ENCODE measurements around the gene HIVEP3. TPM values are rescaled to one million over a fixed set of nuclear protein-coding genes. Genes with fewer than 3 reads are reported as not detected.

Gene HIVEP3
- total and polyA plus RNA-seq, 2 of the 13 experiments (the other 11 are each of a cell fraction or from before 2014, with no cell fraction given) = 0.05 TPM; not detected in 1

GRCh38 chr1:41473738-41474362 is 444.9 kb downstream of the HIVEP3 start:
- Histone ChIP-seq H3K27ac (ENCODE audit: extremely low read length, insufficient read depth, low read length) (no peak overlapping the region), H2AFZ (ENCODE audit: low read length) (no peak overlapping the region), H3K27me3 (ENCODE audit: control insufficient read depth in 1 of 2, insufficient read depth in 2 of 2, low read length in 2 of 2) (peaks cover 2 to 6% of the 10 kb centered on the region in 2 experiments; a peak in 1 of 5 replicates), H3K9ac (ENCODE audit: insufficient read depth, low read depth, low read length) (no peak overlapping the region), H3K36me3 (replicated peaks in 1 of 2; ENCODE audit: control insufficient read depth in 1 of 2, insufficient read depth in 2 of 2, low read length in 2 of 2) (no peaks in the 10 kb centered on the region), H4K20me1 (ENCODE audit: insufficient read depth, low read length) (no peaks in the 10 kb centered on the region), H3K4me2 (ENCODE audit: low read depth, low read length) (no peak overlapping the region), H3K9me3 (ENCODE audit: low read length) (no peaks in the 10 kb centered on the region), H3K4me1 (ENCODE audit: insufficient read depth, low read length) (peaks cover 16% of the 10 kb centered on the region), H3K4me3 (replicated peaks in 1 of 3; ENCODE audit: insufficient read depth in 1 of 3, low read depth in 2 of 3, low read length in 3 of 3) (no peak overlapping the region), H3K79me2 (ENCODE audit: insufficient read depth, low read length) (no peaks in the 10 kb centered on the region)
- FAIRE-seq = no peak
- in situ Hi-C loops (cut with HindIII; ENCODE audit: extremely low pct_ligation_motif_present, low pct_unique_long_range_greater_than_20kb) (no loop called here), intact Hi-C loops (cut with micrococcal nuclease; ENCODE audit: unreplicated experiment) (no loop called here)
- DNase-seq (ENCODE audit: low spot score) = no peak
- no TSS peak for BruUV-seq (replicated peaks)
- TF ChIP-seq ETV5 (CRISPR knock-in tag; IDR thresholded peaks at IDR 0.05; ENCODE audit: borderline replicate concordance) = no peak
- TF ChIP-seq ATF6 (CRISPR knock-in tag; conservative IDR thresholded peaks at IDR 0.05) = no peak
- no peak for TF ChIP-seq GABPA (IDR thresholded peaks at IDR 0.05; ENCODE audit: low read depth, low read length)
- no peak for TF ChIP-seq GABPA (CRISPR knock-in tag; IDR thresholded peaks at IDR 0.05; ENCODE audit: low read depth)
- no peak for TF ChIP-seq BRCA1 (CRISPR knock-in tag; IDR thresholded peaks at IDR 0.05)
- TF ChIP-seq ZNF615 (CRISPR knock-in tag; IDR thresholded peaks at IDR 0.05; ENCODE audit: borderline replicate concordance) = no peak
- TF ChIP-seq TERF1 (CRISPR knock-in tag; IDR thresholded peaks at IDR 0.05) = no peak
- TF ChIP-seq ZNF451 (CRISPR knock-in tag; IDR thresholded peaks at IDR 0.05) = no peak
- no peak for TF ChIP-seq SUZ12 (IDR thresholded peaks at IDR 0.05; ENCODE audit: low read depth, low read length)
- no peak for TF ChIP-seq ZNF143 (CRISPR knock-in tag; IDR thresholded peaks at IDR 0.05)
- TF ChIP-seq ZBTB2 (CRISPR knock-in tag; IDR thresholded peaks at IDR 0.05; ENCODE audit: low read depth) = no peak
- TF ChIP-seq RBAK (CRISPR knock-in tag; IDR thresholded peaks at IDR 0.05) = no peak
- no peak for TF ChIP-seq RFX1 (IDR thresholded peaks at IDR 0.05)
- TF ChIP-seq RORA (CRISPR knock-in tag; IDR thresholded peaks at IDR 0.05) = no peak
- TF ChIP-seq PRPF4 (IDR thresholded peaks at IDR 0.05; ENCODE audit: low read depth, low read length, poor library complexity, severe bottlenecking) = no peak
- no peak for TF ChIP-seq REPIN1 (CRISPR knock-in tag; IDR thresholded peaks at IDR 0.05; ENCODE audit: borderline replicate concordance, low read depth)
- POLR2A ChIA-PET = no interaction called here
- ATAC-seq = no peak
- CTCF ChIA-PET (ENCODE audit: low intra/inter-chr PET ratio, low total read pairs) = no interaction called here
- 42% methylated on average over 2 of the region's 6 CpGs for WGBS (ENCODE audit: low lambda C conversion rate)

All from HepG2 (cell line).